ENCODE data around the gene HOXC10.

Gene HOXC10

DNA sequence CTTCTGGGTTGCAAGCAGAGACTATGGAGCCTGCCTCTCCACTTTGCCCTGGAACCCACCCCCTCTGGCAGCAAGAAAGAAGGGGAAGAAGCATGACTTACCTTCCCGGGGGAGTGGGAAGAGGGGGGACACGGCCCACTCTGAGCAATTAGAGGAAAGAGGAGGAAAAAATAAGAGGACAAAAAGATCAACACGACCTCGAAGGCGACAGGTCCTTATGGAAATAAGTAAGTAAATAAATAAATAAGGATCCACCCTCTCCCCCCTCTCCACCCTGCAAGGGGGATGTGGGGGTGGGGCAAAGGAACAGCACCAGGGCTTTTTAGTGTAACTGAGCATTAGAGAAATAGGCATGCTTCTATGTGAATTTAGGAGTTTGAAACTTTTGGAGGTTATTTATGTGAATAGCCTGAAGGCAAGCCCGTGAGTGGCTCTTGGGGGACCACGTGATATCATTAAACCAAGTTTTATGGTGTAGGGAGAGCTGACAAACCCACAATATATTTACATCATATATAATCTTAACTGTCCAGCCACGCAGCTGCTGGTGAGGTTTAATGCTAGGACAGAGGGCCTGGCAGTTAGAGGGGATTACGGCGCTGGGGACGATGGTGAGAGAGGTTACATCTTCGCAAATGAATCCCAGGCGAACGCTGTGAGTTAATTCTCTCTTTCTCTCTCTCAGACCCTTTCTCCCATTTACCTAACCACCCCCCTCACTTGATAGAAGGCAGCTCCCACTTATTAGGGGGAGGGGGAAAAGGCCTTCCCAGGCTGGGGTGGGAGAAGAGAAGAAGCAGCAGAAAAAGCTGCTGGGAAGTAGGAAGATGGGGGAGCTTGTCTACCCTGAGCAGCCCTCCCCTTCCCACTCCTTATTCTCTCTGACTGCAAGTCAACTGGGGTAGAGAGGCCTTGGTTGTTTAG is 52.7 kb downstream of the HOXC10 start:
- TF ChIP-seq, protein P1, sequence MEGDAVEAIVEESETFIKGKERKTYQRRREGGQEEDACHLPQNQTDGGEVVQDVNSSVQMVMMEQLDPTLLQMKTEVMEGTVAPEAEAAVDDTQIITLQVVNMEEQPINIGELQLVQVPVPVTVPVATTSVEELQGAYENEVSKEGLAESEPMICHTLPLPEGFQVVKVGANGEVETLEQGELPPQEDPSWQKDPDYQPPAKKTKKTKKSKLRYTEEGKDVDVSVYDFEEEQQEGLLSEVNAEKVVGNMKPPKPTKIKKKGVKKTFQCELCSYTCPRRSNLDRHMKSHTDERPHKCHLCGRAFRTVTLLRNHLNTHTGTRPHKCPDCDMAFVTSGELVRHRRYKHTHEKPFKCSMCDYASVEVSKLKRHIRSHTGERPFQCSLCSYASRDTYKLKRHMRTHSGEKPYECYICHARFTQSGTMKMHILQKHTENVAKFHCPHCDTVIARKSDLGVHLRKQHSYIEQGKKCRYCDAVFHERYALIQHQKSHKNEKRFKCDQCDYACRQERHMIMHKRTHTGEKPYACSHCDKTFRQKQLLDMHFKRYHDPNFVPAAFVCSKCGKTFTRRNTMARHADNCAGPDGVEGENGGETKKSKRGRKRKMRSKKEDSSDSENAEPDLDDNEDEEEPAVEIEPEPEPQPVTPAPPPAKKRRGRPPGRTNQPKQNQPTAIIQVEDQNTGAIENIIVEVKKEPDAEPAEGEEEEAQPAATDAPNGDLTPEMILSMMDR (conservative IDR thresholded peaks at IDR 0.05; ENCODE audit: low read length), result no peak
- no peak for DNase-seq (ENCODE audit: low read depth)
- no peak overlapping the region for H3K4me3 ChIP-seq (ENCODE audit: low read length)

GRCh38 chr12:54038284-54038870 is 53.4 kb downstream of the HOXC10 start:
- TF ChIP-seq, protein P1 (conservative IDR thresholded peaks at IDR 0.05; ENCODE audit: low read length), result no peak
- no peak for DNase-seq (ENCODE audit: low read depth)
- H3K4me3 ChIP-seq (ENCODE audit: low read length), result no peak overlapping the region

GRCh38 chr12:54038871-54039414 is 54.0 kb downstream of the HOXC10 start:
- TF ChIP-seq, protein P1 (conservative IDR thresholded peaks at IDR 0.05; ENCODE audit: low read length), result no peak
- DNase-seq (ENCODE audit: low read depth), result no peak
- H3K4me3 ChIP-seq (ENCODE audit: low read length), result no peak overlapping the region

- TF ChIP-seq, protein P1 (conservative IDR thresholded peaks at IDR 0.05; ENCODE audit: low read length), result no peak
- no peak for DNase-seq (ENCODE audit: low read depth)
- H3K4me3 ChIP-seq (ENCODE audit: low read length), result no peak overlapping the region
Observed at GRCh38 chr12:54039417-54040147, 54.6 kb downstream of the HOXC10 start.
